GM23248 (cell line): ENCODE results near the gene TM4SF1.

ENCODE experiments used
- EZH2 ChIP-seq: fragments of 200-600 bp; sonication (generic); IDR thresholded peaks from 2 replicates; pipeline ENCODE4 v1.6.1; 2018; ENCODE audit warnings: antibody characterized with exemption, mild to moderate bottlenecking; ENCODE audit not compliant: insufficient read depth, poor library complexity, severe bottlenecking
- EZH2phosphoT487 ChIP-seq: fragments of 200-600 bp; sonication (generic); IDR thresholded peaks from 2 replicates; pipeline ENCODE4 v1.6.1; 2018; ENCODE audit warnings: antibody characterized with exemption, moderate library complexity, mild to moderate bottlenecking, low read depth; ENCODE audit not compliant: insufficient read depth

- TF ChIP-seq EZH2phosphoT487 = no peak
- TF ChIP-seq EZH2 = no peak
Observed at GRCh38 chr3:149366031-149366430, 11.4 kb downstream of the TM4SF1 start.
